Stimulated activated CD4-positive, alpha-beta T cell treated with anti-CD3 and anti-CD28 coated beads, Interleukin-12 subunit alpha, Interleukin-12 subunit beta, amount 100 ng/mL, for 48 hours (primary cell): ENCODE results near the gene SRC.

Experiments used
- DNase-seq, 3 donors: peaks; one replicate each; pipeline ENCODE4 v3.0.0-alpha.2; 2020; ENCODE audit warnings: low read depth in 2 of 3, low spot score in 1 of 3

The SRC gene

GRCh38 chr20:37381621-37382471 lies 35.9 kb downstream of the SRC start:
- DNase-seq = no peak

- DNase-seq = no peak
These were observed 36.7 kb downstream of the SRC start for GRCh38 chr20:37382482-37383120.

- no peak for DNase-seq
These were observed 37.5 kb downstream of the SRC start for GRCh38 chr20:37383229-37383989.

GRCh38 chr20:37384683-37385174 lies 38.8 kb downstream of the SRC start:
- peak; percentile 60 to 83 (median 67) for DNase-seq

- no peak for DNase-seq
These were observed 39.2 kb downstream of the SRC start for GRCh38 chr20:37385176-37385575.

GRCh38 chr20:37385659-37386504 lies 39.9 kb downstream of the SRC start:
- no peak for DNase-seq

- DNase-seq = no peak
These were observed 40.7 kb downstream of the SRC start for GRCh38 chr20:37386505-37387251.

GRCh38 chr20:37387519-37388269 lies 41.8 kb downstream of the SRC start:
- DNase-seq = no peak

- no peak for DNase-seq
These were observed 42.9 kb downstream of the SRC start for GRCh38 chr20:37388831-37389230.

- DNase-seq = no peak
These were observed 43.4 kb downstream of the SRC start for GRCh38 chr20:37389241-37389747.

- DNase-seq = no peak
These were observed 43.9 kb downstream of the SRC start for GRCh38 chr20:37389844-37390275.

GRCh38 chr20:37390503-37390890 lies 44.6 kb downstream of the SRC start:
- no peak for DNase-seq

GRCh38 chr20:37390891-37391525 lies 45.1 kb downstream of the SRC start:
- no peak for DNase-seq

- DNase-seq = peak in 2 of 3 donors; percentile 8 to 18
These were observed 46.7 kb downstream of the SRC start for GRCh38 chr20:37392441-37393195.

GRCh38 chr20:37393196-37393862 lies 47.4 kb downstream of the SRC start:
- no peak for DNase-seq

- DNase-seq = no peak
These were observed 48.1 kb downstream of the SRC start for GRCh38 chr20:37393863-37394542.
